GM12878 (cell line): ENCODE results near the gene STPG4. TPM values are rescaled to one million over a fixed set of nuclear protein-coding genes. Genes with fewer than 3 reads are reported as not detected.

Source experiments
- ATAC-seq: fragments of 200-7000 bp; cut with Tn5 transposase; 3 replicates; pipeline ENCODE4 v1.9.1; 2020; ENCODE audit warnings: mild to moderate bottlenecking, moderate library complexity
- BruUV-seq: library from RNA; stranded (reverse); fragments of 400-500 nt; replicated peaks from 2 replicates; lab custom pipeline; 2021; lab: Mats Ljungman, UMichigan
- CTCF ChIA-PET: fragments of 300-600 bp; sonication (Branson Sonifier 250); formaldehyde crosslinking; extraction: SDS; loops from one replicate; lab custom pipeline; 2021; ENCODE audit warnings: inconsistent platforms; lab: Yijun Ruan, JAX
- POLR2A ChIA-PET: fragments of 350-600 bp; formaldehyde crosslinking; extraction: SDS; loops from one replicate; lab custom pipeline; 2021; ENCODE audit warnings: inconsistent platforms; lab: Charles Lee
- RAD21 ChIA-PET: fragments of 300-600 bp; sonication (Branson Sonifier 250); formaldehyde crosslinking; loops from one replicate; lab custom pipeline; 2023; ENCODE audit warnings: antibody characterized with exemption; ENCODE audit not compliant: unreplicated experiment; lab: Charles Lee
- SMC1A ChIA-PET: fragments of 300-600 bp; sonication (Branson Sonifier 250); formaldehyde crosslinking; loops from one replicate; lab custom pipeline; 2023; ENCODE audit not compliant: unreplicated experiment, uncharacterized antibody; lab: Charles Lee
- DNase-seq: peaks from one replicate; pipeline ENCODE4 v3.0.0-alpha.2; 2011; ENCODE audit warnings: low read depth, low spot score
- FAIRE-seq: peaks from 3 replicates; lab custom pipeline; 2011; peaks lifted over from hg19 to GRCh38; lab: Jason Lieb, UNC
- H2AFZ ChIP-seq: 2 replicates; pipeline ENCODE4 v1.6.0; 2011; ENCODE audit warnings: low read depth, low read length, control low read depth; ENCODE audit not compliant: control insufficient read depth
- H3K27ac ChIP-seq: 2 replicates; pipeline ENCODE4 v1.5.1; 2011; ENCODE audit warnings: control low read depth; ENCODE audit not compliant: control insufficient read depth, insufficient read depth
- H3K27me3 ChIP-seq, 2 experiments: replicated peaks in 1 of 2; 2 replicates each; pipeline versions ENCODE4 v1.6.0 to v1.6.1; 2011; ENCODE audit warnings: low read length in 1 of 2; ENCODE audit not compliant: control insufficient read depth in 2 of 2, insufficient read depth in 2 of 2
- H3K36me3 ChIP-seq, 2 experiments: 2 replicates each; pipeline ENCODE4 v1.5.1; 2011; ENCODE audit warnings: low read length in 1 of 2; ENCODE audit not compliant: control insufficient read depth in 2 of 2, insufficient read depth in 2 of 2
- H3K4me1 ChIP-seq: 2 replicates; pipeline ENCODE4 v1.6.1; 2011; ENCODE audit warnings: mild to moderate bottlenecking, low read length, moderate library complexity, mixed read lengths; ENCODE audit not compliant: control insufficient read depth, insufficient read depth
- H3K4me2 ChIP-seq: 2 replicates; pipeline ENCODE4 v1.6.0; 2011; ENCODE audit warnings: control low read depth; ENCODE audit not compliant: control insufficient read depth, insufficient read depth
- H3K4me3 ChIP-seq: fragments of 200-600 bp; sonication (generic); 2 replicates; pipeline ENCODE4 v1.5.1; 2016
- H3K79me2 ChIP-seq: 2 replicates; pipeline ENCODE4 v1.6.0; 2011; ENCODE audit warnings: low read length; ENCODE audit not compliant: control insufficient read depth, insufficient read depth
- H3K9ac ChIP-seq: 2 replicates; pipeline ENCODE4 v1.8.0; 2011; ENCODE audit warnings: low read length, control low read depth, mixed read lengths; ENCODE audit not compliant: control insufficient read depth, insufficient read depth
- H3K9me3 ChIP-seq: replicated peaks from 3 replicates; pipeline ENCODE4 v1.5.1; 2011; ENCODE audit warnings: mild to moderate bottlenecking, low read length; ENCODE audit not compliant: control insufficient read depth, insufficient read depth
- H4K20me1 ChIP-seq: 2 replicates; pipeline ENCODE4 v1.6.0; 2011; ENCODE audit not compliant: control insufficient read depth, insufficient read depth
- HDAC6 ChIP-seq: fragments of 200-600 bp; sonication (generic); IDR thresholded peaks from one replicate; pipeline ENCODE4 v1.8.0; 2017; ENCODE audit warnings: antibody characterized with exemption; ENCODE audit not compliant: unreplicated experiment
- TBL1XR1 ChIP-seq: IDR thresholded peaks from 2 replicates; pipeline ENCODE4 v1.6.1; 2012; ENCODE audit warnings: low read depth, low read length, improper control_type of control experiment
- WGBS: methylation state at CpG from one replicate; pipeline ENCODE4 v1.1.6; 2016; ENCODE audit warnings: low lambda C conversion rate; ENCODE audit not compliant: insufficient replicate concordance, insufficient coverage; ENCODE audit errors: missing lambda C conversion rate; 5-methylcytosine and 5-hydroxymethylcytosine counted together
- in situ Hi-C: fragments of 300-500 bp; cut with MboI; formaldehyde crosslinking; loops from 9 replicates; pipeline ENCODE4 v1.14.3; 2018; ENCODE audit warnings: mixed read lengths
- intact Hi-C: fragments of 100-400 bp; cut with micrococcal nuclease; formaldehyde crosslinking; loops from one replicate; pipeline ENCODE4 v1.14.2; 2022; ENCODE audit not compliant: unreplicated experiment
- polyA plus RNA-seq, 11 experiments: library from polyadenylated mRNA; depleted of rRNA in 4 of 11; unstranded in 6 of 11; stranded (reverse) in 5 of 11; fragments of >200 nt; fragmentation: Nextera tagmentation in 4 of 11; fragmentation: Illumina TruSeq in 1 of 11; extraction: Ambion mirVana in 4 of 11; extraction: Trizol in 1 of 11; gene quantifications; 1 replicate in 1 of 11; 2 replicates in 10 of 11; pipeline versions ENCODE4 v1.2.1 to v1.2.3, GENCODE V29; 2011 to 2016; ENCODE audit warnings: inconsistent platforms in 2 of 11, missing spikeins in 2 of 11, low read depth in 1 of 11
- total RNA-seq, 4 experiments: library from RNA; depleted of rRNA in 3 of 4; stranded (reverse); fragments of >200 nt in 3 of 4; fragmentation: Illumina TruSeq in 1 of 4; extraction: Trizol in 1 of 4; gene quantifications; 2 replicates each; pipeline versions ENCODE4 v1.2.1 to v1.2.3, GENCODE V29; 2013 to 2021
- TF ChIP-seq, protein P1 (sequence below), 3 experiments: IDR thresholded peaks in 2 of 3; conservative IDR thresholded peaks in 1 of 3; 2 replicates each; pipeline ENCODE4 v1.5.1; 2011; ENCODE audit warnings: low read depth in 3 of 3, low read length in 3 of 3, mild to moderate bottlenecking in 3 of 3, control low read depth in 2 of 3, moderate library complexity in 2 of 3, inconsistent platforms in 1 of 3, mixed read lengths in 1 of 3; ENCODE audit not compliant: control insufficient read depth in 2 of 3, insufficient read depth in 1 of 3; ENCODE audit errors: extremely low read depth in 1 of 3

Gene STPG4
- total and polyA plus RNA-seq, 10 of the 15 experiments (the other 5 are each of a cell fraction or from before 2014, with no cell fraction given): 0.10 to 0.29 (median 0.19) TPM; not detected in 3

DNA sequence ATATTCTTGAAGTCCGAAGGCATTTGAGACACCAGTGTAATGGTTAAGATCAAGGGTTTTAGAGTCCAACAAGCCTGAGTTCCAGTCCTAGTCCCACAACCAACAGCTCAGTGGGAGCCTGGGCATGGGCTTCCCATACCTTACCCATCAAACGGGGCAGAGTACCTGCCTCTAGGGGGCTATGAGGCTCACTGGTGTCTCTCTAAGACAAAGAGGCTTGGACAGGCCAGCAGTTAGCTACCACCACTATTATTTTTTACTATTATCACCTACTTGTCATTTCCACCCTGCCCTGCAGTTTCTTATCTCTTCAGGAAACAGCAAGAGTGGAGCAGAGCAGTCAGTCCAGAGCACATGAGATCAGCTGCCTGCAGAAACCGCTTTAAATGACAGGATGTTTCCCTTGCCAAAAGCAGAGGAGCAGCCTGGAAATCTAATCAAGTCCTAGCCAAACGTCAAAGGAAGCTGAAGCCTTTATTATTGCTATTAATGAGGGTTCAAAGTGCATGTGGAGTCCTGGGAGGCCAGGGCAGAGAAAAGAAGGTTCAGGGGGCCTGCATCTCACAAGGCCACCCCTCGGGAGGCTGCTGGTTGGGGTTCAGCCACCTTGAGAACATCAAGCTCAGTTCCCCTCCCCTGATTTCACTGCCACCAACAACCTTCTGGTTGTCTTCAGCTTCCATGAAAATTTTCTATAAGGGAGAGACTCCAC, 66.6 kb downstream of the STPG4 start:
- Histone ChIP-seq H3K4me1 (no peaks in the 10 kb centered on the region), H3K4me3 (no peak overlapping the region), H3K79me2 (no peaks in the 10 kb centered on the region), H2AFZ (no peak overlapping the region), H3K9me3 (no peaks in the 10 kb centered on the region), H3K4me2 (no peak overlapping the region), H3K27me3 (no peaks in the 10 kb centered on the region), H3K36me3 (no peaks in the 10 kb centered on the region), H3K27ac (no peak overlapping the region), H3K9ac (no peak overlapping the region), H4K20me1 (no peaks in the 10 kb centered on the region)
- intact Hi-C loops: no loop called here
- ChIA-PET CTCF (interaction anchor here (0.7 to 1.0 kb wide), 2 partner anchors 84 to 218 kb away, joined by 3 read pairs; no protein-coding TSS in a partner anchor), SMC1A (interaction anchor here (0.7 to 1.5 kb wide), 4 partner anchors 12 to 225 kb away, joined by 3 read pairs; no protein-coding TSS in a partner anchor), POLR2A (no interaction called here), RAD21 (interaction anchor here (1.3 kb wide), 1 partner anchor 185 kb away, joined by 3 read pairs; no protein-coding TSS in a partner anchor)
- TF ChIP-seq HDAC6 (no peak), TBL1XR1 (no peak)
- TF ChIP-seq, protein P1, sequence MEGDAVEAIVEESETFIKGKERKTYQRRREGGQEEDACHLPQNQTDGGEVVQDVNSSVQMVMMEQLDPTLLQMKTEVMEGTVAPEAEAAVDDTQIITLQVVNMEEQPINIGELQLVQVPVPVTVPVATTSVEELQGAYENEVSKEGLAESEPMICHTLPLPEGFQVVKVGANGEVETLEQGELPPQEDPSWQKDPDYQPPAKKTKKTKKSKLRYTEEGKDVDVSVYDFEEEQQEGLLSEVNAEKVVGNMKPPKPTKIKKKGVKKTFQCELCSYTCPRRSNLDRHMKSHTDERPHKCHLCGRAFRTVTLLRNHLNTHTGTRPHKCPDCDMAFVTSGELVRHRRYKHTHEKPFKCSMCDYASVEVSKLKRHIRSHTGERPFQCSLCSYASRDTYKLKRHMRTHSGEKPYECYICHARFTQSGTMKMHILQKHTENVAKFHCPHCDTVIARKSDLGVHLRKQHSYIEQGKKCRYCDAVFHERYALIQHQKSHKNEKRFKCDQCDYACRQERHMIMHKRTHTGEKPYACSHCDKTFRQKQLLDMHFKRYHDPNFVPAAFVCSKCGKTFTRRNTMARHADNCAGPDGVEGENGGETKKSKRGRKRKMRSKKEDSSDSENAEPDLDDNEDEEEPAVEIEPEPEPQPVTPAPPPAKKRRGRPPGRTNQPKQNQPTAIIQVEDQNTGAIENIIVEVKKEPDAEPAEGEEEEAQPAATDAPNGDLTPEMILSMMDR (IDR thresholded peaks at IDR 0.05 in 2 of 3, conservative IDR thresholded peaks at IDR 0.05 in 1 of 3; ENCODE audit: control insufficient read depth in 2 of 3, extremely low read depth in 1 of 3, insufficient read depth in 1 of 3, low read depth in 3 of 3, low read length in 3 of 3): peak in 2 of 3 experiments; percentile 9 to 16; a peak in 1 of 6 replicates
- DNase-seq (no peak), ATAC-seq (peak; percentile 48; the same call in 2 of the 3 replicates), FAIRE-seq (no peak)
- BruUV-seq: no TSS peak
- 23% methylated on average over 5 of the region's 5 CpGs for WGBS
- in situ Hi-C loops: no loop called here
